Hepatocyte (in vitro differentiated cells): ENCODE measurements around the gene PPP2R2C. TPM values are rescaled to one million over a fixed set of nuclear protein-coding genes. Genes with fewer than 3 reads are reported as not detected.

Experiments
- DNase-seq: peaks from one replicate; pipeline ENCODE4 v3.0.0-alpha.2; 2016; ENCODE audit warnings: low spot score
- H2AFZ ChIP-seq: fragments of 200-600 bp; sonication (generic); 2 replicates; pipeline ENCODE4 v1.6.0; 2016; ENCODE audit warnings: antibody characterized with exemption, mild to moderate bottlenecking
- H3K27ac ChIP-seq: fragments of 200-600 bp; sonication (generic); 2 replicates; pipeline ENCODE4 v1.5.1; 2016; ENCODE audit warnings: mild to moderate bottlenecking
- H3K27me3 ChIP-seq: fragments of 200-600 bp; sonication (generic); 2 replicates; pipeline ENCODE4 v1.6.1; 2016
- H3K36me3 ChIP-seq: fragments of 200-600 bp; sonication (generic); replicated peaks from 2 replicates; pipeline ENCODE4 v1.5.1; 2016; ENCODE audit warnings: low read depth; ENCODE audit not compliant: insufficient read depth
- H3K4me1 ChIP-seq: fragments of 200-600 bp; sonication (generic); 2 replicates; pipeline ENCODE4 v1.5.1; 2016; ENCODE audit warnings: mild to moderate bottlenecking, moderate library complexity; ENCODE audit not compliant: insufficient read depth
- H3K4me2 ChIP-seq: fragments of 200-600 bp; sonication (generic); 2 replicates; pipeline ENCODE4 v1.6.0; 2016
- H3K4me3 ChIP-seq: fragments of 200-600 bp; sonication (generic); 2 replicates; pipeline ENCODE4 v1.5.1; 2016; ENCODE audit warnings: mild to moderate bottlenecking
- H3K79me2 ChIP-seq: fragments of 200-600 bp; sonication (generic); 2 replicates; pipeline ENCODE4 v1.6.0; 2017; ENCODE audit warnings: mild to moderate bottlenecking
- H3K9me2 ChIP-seq: fragments of 200-600 bp; sonication (generic); replicated peaks from 2 replicates; pipeline ENCODE4 v1.6.0; 2017; ENCODE audit warnings: mild to moderate bottlenecking; ENCODE audit not compliant: insufficient read depth
- H3K9me3 ChIP-seq: fragments of 200-600 bp; sonication (generic); 2 replicates; pipeline ENCODE4 v1.5.1; 2016; ENCODE audit warnings: low read depth, mild to moderate bottlenecking
- H4K20me1 ChIP-seq: fragments of 200-600 bp; sonication (generic); 2 replicates; pipeline ENCODE4 v1.6.0; 2016; ENCODE audit warnings: mild to moderate bottlenecking; ENCODE audit not compliant: insufficient read depth, poor library complexity, severe bottlenecking
- EZH2 ChIP-seq: fragments of 200-600 bp; sonication (generic); IDR thresholded peaks from 2 replicates; pipeline ENCODE4 v1.6.1; 2016; ENCODE audit warnings: antibody characterized with exemption, mild to moderate bottlenecking, borderline replicate concordance
- EZH2phosphoT487 ChIP-seq: fragments of 200-600 bp; sonication (generic); IDR thresholded peaks from one replicate; pipeline ENCODE4 v1.6.1; 2018; ENCODE audit warnings: antibody characterized with exemption, mild to moderate bottlenecking, low read depth, moderate library complexity; ENCODE audit not compliant: unreplicated experiment, severe bottlenecking
- WGBS: methylation state at CpG from one replicate; pipeline ENCODE4 v1.1.6; 2016; ENCODE audit warnings: low lambda C conversion rate; ENCODE audit errors: missing lambda C conversion rate; 5-methylcytosine and 5-hydroxymethylcytosine counted together
- polyA plus RNA-seq: library from polyadenylated mRNA; unstranded; fragments of >200 nt; fragmentation: Nextera tagmentation; extraction: Ambion mirVana; gene quantifications from 2 replicates; pipeline ENCODE4 v1.2.1, GENCODE V29; 2016
- total RNA-seq: library from RNA; depleted of rRNA; stranded (reverse); fragments of >200 nt; gene quantifications from 2 replicates; pipeline ENCODE4 v1.2.3, GENCODE V29; 2014
- TF ChIP-seq, protein P1 (sequence below): fragments of 200-600 bp; sonication (generic); IDR thresholded peaks from 2 replicates; pipeline ENCODE4 v1.5.1; 2016; ENCODE audit warnings: antibody characterized with exemption, mild to moderate bottlenecking; ENCODE audit not compliant: poor library complexity

Gene PPP2R2C
- total and polyA plus RNA-seq, 2 experiments from 2014 or later, result 0.35 to 0.67 TPM

DNA sequence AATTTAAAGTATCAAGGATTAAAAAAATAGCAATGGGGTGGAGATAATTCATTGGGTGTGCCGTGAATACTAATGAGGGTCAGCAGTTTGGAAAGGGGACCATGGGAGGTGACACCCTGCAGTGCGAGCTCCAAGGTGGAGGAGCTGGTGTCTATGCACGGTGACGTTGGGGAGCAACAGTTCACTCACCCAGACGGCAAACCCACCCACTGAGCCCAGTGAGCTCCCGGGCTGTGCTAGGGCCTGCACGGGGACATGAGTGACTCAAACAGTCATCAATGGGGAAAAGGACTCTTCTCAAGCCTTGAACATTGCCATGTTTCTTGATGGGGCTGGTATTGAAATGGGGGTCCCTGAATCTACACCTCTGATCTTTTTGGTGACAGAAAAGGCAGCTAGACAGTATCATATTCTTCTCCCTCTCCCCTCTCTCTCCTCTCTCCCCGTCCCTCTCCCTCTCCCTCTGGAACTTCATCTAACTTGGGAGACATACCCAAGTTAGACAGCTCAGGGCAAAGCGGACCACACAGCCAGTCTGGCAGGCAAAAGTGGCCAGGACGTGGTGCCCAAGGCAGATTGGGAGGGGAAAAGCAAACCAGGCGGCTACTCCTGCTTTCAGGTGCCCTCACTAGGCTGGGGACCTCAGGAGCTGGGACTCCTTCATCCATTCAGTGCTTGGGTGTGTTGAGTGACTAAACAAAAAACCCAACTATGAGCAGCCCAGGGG, 26.3 kb upstream of the PPP2R2C start:
- Histone ChIP-seq H3K27ac (no peak overlapping the region), H2AFZ (no peak overlapping the region), H3K9me2 (no peaks in the 10 kb centered on the region), H3K27me3 (peaks cover 3% of the 10 kb centered on the region), H3K79me2 (no peaks in the 10 kb centered on the region), H3K4me3 (no peak overlapping the region), H3K4me2 (no peak overlapping the region), H3K36me3 (no peaks in the 10 kb centered on the region), H4K20me1 (no peaks in the 10 kb centered on the region), H3K9me3 (no peaks in the 10 kb centered on the region), H3K4me1 (no peaks in the 10 kb centered on the region)
- 78% methylated on average over 11 of the region's 11 CpGs for WGBS
- TF ChIP-seq EZH2phosphoT487, result no peak
- TF ChIP-seq, protein P1, sequence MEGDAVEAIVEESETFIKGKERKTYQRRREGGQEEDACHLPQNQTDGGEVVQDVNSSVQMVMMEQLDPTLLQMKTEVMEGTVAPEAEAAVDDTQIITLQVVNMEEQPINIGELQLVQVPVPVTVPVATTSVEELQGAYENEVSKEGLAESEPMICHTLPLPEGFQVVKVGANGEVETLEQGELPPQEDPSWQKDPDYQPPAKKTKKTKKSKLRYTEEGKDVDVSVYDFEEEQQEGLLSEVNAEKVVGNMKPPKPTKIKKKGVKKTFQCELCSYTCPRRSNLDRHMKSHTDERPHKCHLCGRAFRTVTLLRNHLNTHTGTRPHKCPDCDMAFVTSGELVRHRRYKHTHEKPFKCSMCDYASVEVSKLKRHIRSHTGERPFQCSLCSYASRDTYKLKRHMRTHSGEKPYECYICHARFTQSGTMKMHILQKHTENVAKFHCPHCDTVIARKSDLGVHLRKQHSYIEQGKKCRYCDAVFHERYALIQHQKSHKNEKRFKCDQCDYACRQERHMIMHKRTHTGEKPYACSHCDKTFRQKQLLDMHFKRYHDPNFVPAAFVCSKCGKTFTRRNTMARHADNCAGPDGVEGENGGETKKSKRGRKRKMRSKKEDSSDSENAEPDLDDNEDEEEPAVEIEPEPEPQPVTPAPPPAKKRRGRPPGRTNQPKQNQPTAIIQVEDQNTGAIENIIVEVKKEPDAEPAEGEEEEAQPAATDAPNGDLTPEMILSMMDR, result no peak
- no peak for TF ChIP-seq EZH2
- peak; percentile 1 for DNase-seq

DNA sequence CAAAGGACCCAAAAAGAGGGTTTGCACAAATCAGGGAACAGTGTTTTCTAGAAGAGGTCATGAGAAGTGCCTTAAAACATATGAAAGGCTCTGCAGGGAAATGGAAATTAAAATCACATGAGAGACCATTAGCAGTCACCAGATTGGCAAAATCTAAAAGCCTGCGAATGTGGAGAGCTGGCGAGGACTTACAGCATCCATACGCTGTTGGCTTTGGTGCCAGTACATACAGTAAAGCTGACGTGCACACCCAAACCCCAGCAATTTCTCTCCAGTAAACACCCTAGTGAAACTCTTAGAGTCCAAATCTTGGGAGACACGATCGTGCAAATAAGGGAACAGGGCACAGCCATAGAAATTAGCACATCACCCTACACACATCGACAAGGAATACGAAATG, 25.4 kb upstream of the PPP2R2C start:
- Histone ChIP-seq H2AFZ (no peak overlapping the region), H3K27me3 (peaks cover 3% of the 10 kb centered on the region), H3K9me2 (no peaks in the 10 kb centered on the region), H3K36me3 (no peaks in the 10 kb centered on the region), H4K20me1 (no peaks in the 10 kb centered on the region), H3K4me3 (no peak overlapping the region), H3K27ac (no peak overlapping the region), H3K4me2 (no peak overlapping the region), H3K4me1 (no peaks in the 10 kb centered on the region), H3K79me2 (no peaks in the 10 kb centered on the region), H3K9me3 (no peaks in the 10 kb centered on the region)
- TF ChIP-seq EZH2 (no peak), EZH2phosphoT487 (no peak)
- TF ChIP-seq, protein P1, result no peak
- WGBS, result 89% methylated on average over 8 of the region's 8 CpGs
- DNase-seq, result no peak

DNA sequence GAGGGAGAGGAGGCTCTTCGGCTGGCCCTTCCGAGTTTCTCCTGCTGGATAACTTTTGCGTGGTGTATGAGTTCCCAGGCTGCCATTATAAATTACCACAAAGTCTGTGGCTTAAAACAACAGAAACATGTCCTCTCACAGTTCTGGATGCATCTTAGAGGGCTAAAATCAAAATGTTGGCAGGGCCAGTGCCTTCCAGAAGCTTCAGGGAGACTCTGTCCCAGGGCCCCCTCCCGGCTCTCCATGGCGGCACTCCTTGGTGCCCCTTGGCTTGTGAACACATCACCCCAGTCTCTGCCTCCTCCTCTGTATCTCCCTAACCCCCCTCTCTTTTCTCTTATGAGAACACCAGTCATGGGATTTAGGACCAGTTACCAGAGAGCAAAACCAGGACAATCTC, 23.3 kb upstream of the PPP2R2C start:
- Histone ChIP-seq H4K20me1 (no peaks in the 10 kb centered on the region), H3K79me2 (no peaks in the 10 kb centered on the region), H2AFZ (no peak overlapping the region), H3K36me3 (no peaks in the 10 kb centered on the region), H3K4me1 (no peaks in the 10 kb centered on the region), H3K27ac (no peak overlapping the region), H3K4me3 (no peak overlapping the region), H3K4me2 (no peak overlapping the region), H3K27me3 (peaks cover 3% of the 10 kb centered on the region), H3K9me2 (no peaks in the 10 kb centered on the region), H3K9me3 (no peaks in the 10 kb centered on the region)
- DNase-seq, result no peak
- WGBS, result 94% methylated on average over 5 of the region's 5 CpGs
- no peak for TF ChIP-seq EZH2phosphoT487
- no peak for TF ChIP-seq EZH2
- TF ChIP-seq, protein P1, result no peak
